K562 (cell line): Measurements from ENCODE around the gene FAM219B. TPM values are rescaled to one million over a fixed set of nuclear protein-coding genes. Genes with fewer than 3 reads are reported as not detected.

Source experiments
- ADNP ChIP-seq: fragments of 200-800 bp; sonication (Bioruptor generic); IDR thresholded peaks from 2 replicates; pipeline ENCODE4 v1.6.1; 2016; ENCODE audit warnings: missing genetic modification characterization, missing compliant biosample characterization
- BCLAF1 ChIP-seq, 2 experiments: fragments of 450-650 bp in 1 of 2; IDR thresholded peaks; 2 replicates each; pipeline ENCODE4 v1.6.1; 2011 to 2017; ENCODE audit warnings: low read depth in 2 of 2, antibody characterized with exemption in 1 of 2, borderline replicate concordance in 1 of 2, low read length in 1 of 2, mild to moderate bottlenecking in 1 of 2, mixed read lengths in 1 of 2; ENCODE audit not compliant: control insufficient read depth in 1 of 2
- CHD4 ChIP-seq: fragments of 200-600 bp; sonication (generic); IDR thresholded peaks from 3 replicates; pipeline ENCODE4 v1.6.1; 2012; ENCODE audit warnings: low read depth, mild to moderate bottlenecking, mixed read lengths, low read length, inconsistent platforms; ENCODE audit not compliant: insufficient read depth, insufficient replicate concordance, poor library complexity, severe bottlenecking
- CTBP1 ChIP-seq: fragments of 450-650 bp; IDR thresholded peaks from 2 replicates; pipeline ENCODE4 v1.6.1; 2016; ENCODE audit warnings: borderline replicate concordance
- ESRRA ChIP-seq: fragments of 450-650 bp; IDR thresholded peaks from 2 replicates; pipeline ENCODE4 v1.6.1; 2014; ENCODE audit warnings: low read depth, mild to moderate bottlenecking, moderate library complexity, borderline replicate concordance
- FOXK1 ChIP-seq: sonication (generic); formaldehyde crosslinking; IDR thresholded peaks from 2 replicates; pipeline ENCODE4 v1.8.0; 2022; ENCODE audit warnings: missing genetic modification reagents, mild to moderate bottlenecking, borderline replicate concordance
- GATA2 ChIP-seq: sonication (generic); formaldehyde crosslinking; IDR thresholded peaks from 2 replicates; pipeline ENCODE4 v1.4.0; 2020; ENCODE audit warnings: mild to moderate bottlenecking, missing genetic modification reagents
- MAFF ChIP-seq: IDR thresholded peaks from 2 replicates; pipeline ENCODE4 v1.6.1; 2012; ENCODE audit warnings: low read length, improper control_type of control experiment
- MXI1 ChIP-seq: IDR thresholded peaks from 2 replicates; pipeline ENCODE4 v1.6.1; 2011; ENCODE audit warnings: low read depth, mild to moderate bottlenecking, improper control_type of control experiment, low read length
- NKRF ChIP-seq: fragments of 450-650 bp; IDR thresholded peaks from 2 replicates; pipeline ENCODE4 v1.6.1; 2016; ENCODE audit warnings: borderline replicate concordance
- POLR2H ChIP-seq: IDR thresholded peaks from 2 replicates; pipeline ENCODE4 v1.6.1; 2016; ENCODE audit warnings: missing genetic modification characterization, low read depth, mild to moderate bottlenecking, control low read depth, missing compliant biosample characterization, moderate library complexity
- POLR3G ChIP-seq: IDR thresholded peaks from 2 replicates; pipeline ENCODE4 v1.6.1; 2011; ENCODE audit not compliant: insufficient read length, insufficient replicate concordance; ENCODE audit errors: extremely low read depth
- SAP30 ChIP-seq: fragments of 200-600 bp; sonication (generic); IDR thresholded peaks from 2 replicates; pipeline ENCODE4 v1.6.1; 2012; ENCODE audit warnings: borderline replicate concordance, low read depth, mild to moderate bottlenecking, moderate library complexity, low read length, control low read depth, inconsistent platforms; ENCODE audit not compliant: insufficient read depth, poor library complexity, severe bottlenecking
- STAG1 ChIP-seq: sonication (generic); formaldehyde crosslinking; IDR thresholded peaks from 2 replicates; pipeline ENCODE4 v1.5.0; 2020; ENCODE audit warnings: missing genetic modification reagents, borderline replicate concordance
- U2AF1 ChIP-seq: fragments of 200-400 bp; formaldehyde crosslinking; optimal IDR thresholded peaks from 2 replicates; pipeline ENCODE3; 2017; ENCODE audit warnings: mild to moderate bottlenecking, low read depth, low read length, moderate library complexity
- ZBTB5 ChIP-seq: fragments of 450-650 bp; IDR thresholded peaks from 2 replicates; pipeline ENCODE4 v1.6.1; 2017; ENCODE audit warnings: antibody characterized with exemption
- ZFX ChIP-seq: sonication (generic); formaldehyde crosslinking; IDR thresholded peaks from 2 replicates; pipeline ENCODE4 v1.8.0; 2022; ENCODE audit warnings: mild to moderate bottlenecking, missing genetic modification reagents, moderate library complexity
- ZNF778 ChIP-seq: fragments of 450-650 bp; formaldehyde crosslinking; IDR thresholded peaks from 2 replicates; pipeline ENCODE4 v1.4.0; 2020; ENCODE audit warnings: mild to moderate bottlenecking, moderate library complexity
- ZNF830 ChIP-seq: fragments of 250-450 bp; sonication (Bioruptor Pico); IDR thresholded peaks from 2 replicates; pipeline ENCODE4 v1.5.0; 2021; ENCODE audit warnings: mild to moderate bottlenecking
- polyA plus RNA-seq, 8 experiments: library from polyadenylated mRNA; depleted of rRNA in 4 of 8; stranded (reverse) in 5 of 8; unstranded in 3 of 8; fragments of >200 nt; fragmentation: Nextera tagmentation in 2 of 8; fragmentation: Illumina TruSeq in 1 of 8; extraction: Ambion mirVana in 2 of 8; extraction: Trizol in 1 of 8; gene quantifications; 2 replicates each; pipeline versions ENCODE4 v1.2.1 to v1.2.3, GENCODE V29; 2011 to 2014; ENCODE audit warnings: inconsistent platforms in 1 of 8, missing spikeins in 1 of 8
- total RNA-seq, 7 experiments: library from RNA; depleted of rRNA in 6 of 7; stranded (reverse); fragments of >200 nt in 6 of 7; fragmentation: Illumina TruSeq in 2 of 7; extraction: Trizol in 2 of 7; gene quantifications; 2 replicates each; pipeline versions ENCODE4 v1.2.1 to v1.2.3, GENCODE V29; 2011 to 2021; ENCODE audit warnings: low replicate concordance in 1 of 7

The FAM219B gene
- total and polyA plus RNA-seq, 9 of the 15 experiments (the other 6 are each of a cell fraction or from before 2014, with no cell fraction given), result 6.8 to 50.4 (median 29.4) TPM

GRCh38 chr15:74950078-74950908, 43.6 kb upstream of the FAM219B start (continued):
- no peak for TF ChIP-seq BCLAF1 (IDR thresholded peaks at IDR 0.05; ENCODE audit: borderline replicate concordance in 1 of 2, control insufficient read depth in 1 of 2, low read depth in 2 of 2, low read length in 1 of 2)
- no peak for TF ChIP-seq POLR3G
- TF ChIP-seq GATA2, result peak; percentile 62
- TF ChIP-seq U2AF1, result no peak
- no peak for TF ChIP-seq CHD4
- TF ChIP-seq ZBTB5, result no peak
- peak; percentile 36; the same call in 1 of the 2 replicates for TF ChIP-seq CTBP1
- no peak for TF ChIP-seq FOXK1
- no peak for TF ChIP-seq MXI1
- no peak for TF ChIP-seq ZNF830 (CRISPR knock-in tag)
- peak; percentile 52; the same call in 1 of the 2 replicates for TF ChIP-seq STAG1 (CRISPR knock-in tag)
- no peak for TF ChIP-seq NKRF
- no peak for TF ChIP-seq SAP30
- TF ChIP-seq ESRRA, result 0 out of 2 replicates have a peak, but pooled peaks have one; percentile 23
- no peak for TF ChIP-seq ZFX (CRISPR knock-in tag)
- no peak for TF ChIP-seq POLR2H
- no peak for TF ChIP-seq MAFF
- no peak for TF ChIP-seq ZNF778 (CRISPR knock-in tag)
- no peak for TF ChIP-seq ADNP (tag)
